ENCODE results near the gene ENG.

The ENG gene

GRCh38 chr9:127825319-127826051 is 29.0 kb downstream of the ENG start:
- H3K27me3 ChIP-seq (ENCODE audit: insufficient read depth, low read length) = no peaks in the 10 kb centered on the region
- peaks cover 27% of the 10 kb centered on the region for H3K4me1 ChIP-seq (ENCODE audit: control insufficient read depth, insufficient read depth, low read length, unreplicated experiment)
- H3K4me3 ChIP-seq (ENCODE audit: low read depth, low read length) = no peak overlapping the region
- peaks cover 26% of the 10 kb centered on the region for H3K79me2 ChIP-seq (ENCODE audit: control insufficient read depth, insufficient read depth, low read length, unreplicated experiment)
- no peak overlapping the region for H3K27ac ChIP-seq (ENCODE audit: low read depth, low read length)
- H2AFZ ChIP-seq (ENCODE audit: low read length, unreplicated experiment) = no peak overlapping the region
- H3K36me3 ChIP-seq (ENCODE audit: insufficient read depth, low read length) = peaks cover 24% of the 10 kb centered on the region

GRCh38 chr9:127822108-127822507 is 32.4 kb downstream of the ENG start:
- Histone ChIP-seq H3K79me2 (ENCODE audit: control insufficient read depth, insufficient read depth, low read length, unreplicated experiment) (peaks cover 14% of the 10 kb centered on the region), H3K4me3 (ENCODE audit: low read depth, low read length) (no peak overlapping the region), H2AFZ (ENCODE audit: low read length, unreplicated experiment) (no peak overlapping the region), H3K4me1 (ENCODE audit: control insufficient read depth, insufficient read depth, low read length, unreplicated experiment) (peaks cover 8% of the 10 kb centered on the region), H3K27me3 (ENCODE audit: insufficient read depth, low read length) (no peaks in the 10 kb centered on the region), H3K36me3 (ENCODE audit: insufficient read depth, low read length) (peaks cover 22% of the 10 kb centered on the region), H3K27ac (ENCODE audit: low read depth, low read length) (no peak overlapping the region)

GRCh38 chr9:127818574-127818973 is 35.9 kb downstream of the ENG start:
- Histone ChIP-seq H3K79me2 (ENCODE audit: control insufficient read depth, insufficient read depth, low read length, unreplicated experiment) (peaks cover 3% of the 10 kb centered on the region), H3K27me3 (ENCODE audit: insufficient read depth, low read length) (no peaks in the 10 kb centered on the region), H2AFZ (ENCODE audit: low read length, unreplicated experiment) (no peak overlapping the region), H3K4me3 (ENCODE audit: low read depth, low read length) (no peak overlapping the region), H3K4me1 (ENCODE audit: control insufficient read depth, insufficient read depth, low read length, unreplicated experiment) (no peaks in the 10 kb centered on the region), H3K27ac (ENCODE audit: low read depth, low read length) (no peak overlapping the region), H3K36me3 (ENCODE audit: insufficient read depth, low read length) (peaks cover 21% of the 10 kb centered on the region)

- Histone ChIP-seq H3K27ac (ENCODE audit: low read depth, low read length) (no peak overlapping the region), H3K79me2 (ENCODE audit: control insufficient read depth, insufficient read depth, low read length, unreplicated experiment) (peaks cover 3% of the 10 kb centered on the region), H2AFZ (ENCODE audit: low read length, unreplicated experiment) (no peak overlapping the region), H3K36me3 (ENCODE audit: insufficient read depth, low read length) (peaks cover 21% of the 10 kb centered on the region), H3K4me1 (ENCODE audit: control insufficient read depth, insufficient read depth, low read length, unreplicated experiment) (no peaks in the 10 kb centered on the region), H3K4me3 (ENCODE audit: low read depth, low read length) (no peak overlapping the region), H3K27me3 (ENCODE audit: insufficient read depth, low read length) (no peaks in the 10 kb centered on the region)
These were observed 36.5 kb downstream of the ENG start for GRCh38 chr9:127817881-127818434.

GRCh38 chr9:127816728-127817127 is 37.7 kb downstream of the ENG start:
- peaks cover 3% of the 10 kb centered on the region for H3K79me2 ChIP-seq (ENCODE audit: control insufficient read depth, insufficient read depth, low read length, unreplicated experiment)
- H3K4me3 ChIP-seq (ENCODE audit: low read depth, low read length) = no peak overlapping the region
- H3K36me3 ChIP-seq (ENCODE audit: insufficient read depth, low read length) = peaks cover 21% of the 10 kb centered on the region; the same call in 1 of the 2 replicates
- H3K27ac ChIP-seq (ENCODE audit: low read depth, low read length) = no peak overlapping the region; the same call in 1 of the 2 replicates
- no peak overlapping the region for H2AFZ ChIP-seq (ENCODE audit: low read length, unreplicated experiment)
- no peaks in the 10 kb centered on the region for H3K4me1 ChIP-seq (ENCODE audit: control insufficient read depth, insufficient read depth, low read length, unreplicated experiment)
- no peaks in the 10 kb centered on the region for H3K27me3 ChIP-seq (ENCODE audit: insufficient read depth, low read length)

GRCh38 chr9:127816362-127816725 is 38.1 kb downstream of the ENG start:
- Histone ChIP-seq H2AFZ (ENCODE audit: low read length, unreplicated experiment) (no peak overlapping the region), H3K27me3 (ENCODE audit: insufficient read depth, low read length) (no peaks in the 10 kb centered on the region), H3K4me1 (ENCODE audit: control insufficient read depth, insufficient read depth, low read length, unreplicated experiment) (no peaks in the 10 kb centered on the region), H3K79me2 (ENCODE audit: control insufficient read depth, insufficient read depth, low read length, unreplicated experiment) (peaks cover 3% of the 10 kb centered on the region), H3K27ac (ENCODE audit: low read depth, low read length) (no peak overlapping the region; the same call in 1 of the 2 replicates), H3K36me3 (ENCODE audit: insufficient read depth, low read length) (peaks cover 21% of the 10 kb centered on the region; the same call in 1 of the 2 replicates), H3K4me3 (ENCODE audit: low read depth, low read length) (no peak overlapping the region)

GRCh38 chr9:127815512-127816361 is 38.7 kb downstream of the ENG start:
- H3K36me3 ChIP-seq (ENCODE audit: insufficient read depth, low read length) = peaks cover 17% of the 10 kb centered on the region; the same call in 1 of the 2 replicates

GRCh38 chr9:127814619-127815511 is 39.6 kb downstream of the ENG start:
- H3K36me3 ChIP-seq (ENCODE audit: insufficient read depth, low read length) = peaks cover 23% of the 10 kb centered on the region; the same call in 1 of the 2 replicates
- no peaks in the 10 kb centered on the region for H3K27me3 ChIP-seq (ENCODE audit: insufficient read depth, low read length)
- H3K4me3 ChIP-seq (ENCODE audit: low read depth, low read length) = no peak overlapping the region
- H3K27ac ChIP-seq (ENCODE audit: low read depth, low read length) = no peak overlapping the region
- H3K4me1 ChIP-seq (ENCODE audit: control insufficient read depth, insufficient read depth, low read length, unreplicated experiment) = peaks cover 3% of the 10 kb centered on the region
- H3K79me2 ChIP-seq (ENCODE audit: control insufficient read depth, insufficient read depth, low read length, unreplicated experiment) = peaks cover 3% of the 10 kb centered on the region
- H2AFZ ChIP-seq (ENCODE audit: low read length, unreplicated experiment) = no peak overlapping the region

More at GRCh38 chr9:127815512-127816361, 38.7 kb downstream of the ENG start:
- H3K4me1 ChIP-seq (ENCODE audit: control insufficient read depth, insufficient read depth, low read length, unreplicated experiment) = no peaks in the 10 kb centered on the region
- H2AFZ ChIP-seq (ENCODE audit: low read length, unreplicated experiment) = no peak overlapping the region
- no peaks in the 10 kb centered on the region for H3K27me3 ChIP-seq (ENCODE audit: insufficient read depth, low read length)
- H3K4me3 ChIP-seq (ENCODE audit: low read depth, low read length) = no peak overlapping the region
- peaks cover 3% of the 10 kb centered on the region for H3K79me2 ChIP-seq (ENCODE audit: control insufficient read depth, insufficient read depth, low read length, unreplicated experiment)
- no peak overlapping the region for H3K27ac ChIP-seq (ENCODE audit: low read depth, low read length)

GRCh38 chr9:127813686-127814226 is 40.7 kb downstream of the ENG start:
- no peak overlapping the region for H3K27ac ChIP-seq (ENCODE audit: low read depth, low read length)
- H2AFZ ChIP-seq (ENCODE audit: low read length, unreplicated experiment) = no peak overlapping the region
- H3K4me1 ChIP-seq (ENCODE audit: control insufficient read depth, insufficient read depth, low read length, unreplicated experiment) = peaks cover 3% of the 10 kb centered on the region
- no peaks in the 10 kb centered on the region for H3K27me3 ChIP-seq (ENCODE audit: insufficient read depth, low read length)
- peaks cover 20% of the 10 kb centered on the region; the same call in 1 of the 2 replicates for H3K36me3 ChIP-seq (ENCODE audit: insufficient read depth, low read length)
- no peak overlapping the region for H3K4me3 ChIP-seq (ENCODE audit: low read depth, low read length)
- H3K79me2 ChIP-seq (ENCODE audit: control insufficient read depth, insufficient read depth, low read length, unreplicated experiment) = no peaks in the 10 kb centered on the region
